NCI-H1092 treated with DMSO at 0.1 percent for 48 hours (cell line): ENCODE measurements around the gene MCTP1.

Experiments
- DNase-seq: peaks from one replicate; lab custom pipeline; 2025; lab: John Stamatoyannopoulos, UW

MCTP1 gene

GRCh38 chr5:95284572-95285408 lies at the start of gene MCTP1:
Gene MCTP1, minus strand, starts transcription at chr5:95285094.
- DNase-seq = peak; percentile 42

GRCh38 chr5:95332158-95332557 lies 47.3 kb upstream of the MCTP1 start:
- DNase-seq = no peak

GRCh38 chr5:95331358-95331757 lies 46.5 kb upstream of the MCTP1 start:
- no peak for DNase-seq

- no peak for DNase-seq
Observed at GRCh38 chr5:95327211-95327610, 42.3 kb upstream of the MCTP1 start.

- no peak for DNase-seq
Observed at GRCh38 chr5:95317687-95318086, 32.8 kb upstream of the MCTP1 start.

DNA sequence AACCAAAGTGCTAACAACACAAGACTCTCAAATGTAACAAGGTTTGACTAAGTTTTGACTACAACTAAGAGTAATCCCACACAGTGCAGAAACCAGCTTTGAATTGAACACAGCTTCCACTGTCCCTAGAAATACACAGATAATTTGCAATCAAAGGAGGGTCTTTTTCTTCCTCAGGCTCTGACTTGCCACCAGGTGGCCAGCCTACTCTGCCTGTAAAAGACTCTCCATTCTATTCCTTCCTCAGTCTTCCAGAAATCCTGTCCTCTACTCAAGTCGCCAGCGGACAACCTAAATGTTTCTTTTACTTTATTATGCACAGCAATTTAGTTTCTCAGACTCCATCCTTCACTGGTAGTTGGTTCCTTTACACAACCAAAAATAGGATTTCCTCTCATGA lies 32.2 kb upstream of the MCTP1 start:
- DNase-seq = no peak

DNA sequence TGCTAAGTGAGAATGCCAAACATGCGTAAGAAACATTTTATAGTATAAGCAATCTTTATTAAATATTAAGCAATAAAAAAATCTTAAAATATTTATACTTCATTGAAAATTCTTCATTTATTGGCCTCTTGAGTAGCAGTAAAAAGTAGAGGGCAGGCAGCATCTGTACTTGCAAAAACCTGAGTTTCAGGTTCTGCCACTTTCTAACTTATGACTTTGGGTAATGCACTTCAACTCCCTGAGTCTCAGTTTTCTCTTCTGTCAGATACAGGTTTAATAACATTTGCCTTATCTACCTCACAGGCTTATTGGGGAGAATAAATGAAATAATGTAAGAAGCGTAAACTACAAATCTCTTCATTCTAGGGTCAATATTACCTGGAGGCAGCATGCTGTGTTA lies 19.8 kb upstream of the MCTP1 start:
- no peak for DNase-seq

DNA sequence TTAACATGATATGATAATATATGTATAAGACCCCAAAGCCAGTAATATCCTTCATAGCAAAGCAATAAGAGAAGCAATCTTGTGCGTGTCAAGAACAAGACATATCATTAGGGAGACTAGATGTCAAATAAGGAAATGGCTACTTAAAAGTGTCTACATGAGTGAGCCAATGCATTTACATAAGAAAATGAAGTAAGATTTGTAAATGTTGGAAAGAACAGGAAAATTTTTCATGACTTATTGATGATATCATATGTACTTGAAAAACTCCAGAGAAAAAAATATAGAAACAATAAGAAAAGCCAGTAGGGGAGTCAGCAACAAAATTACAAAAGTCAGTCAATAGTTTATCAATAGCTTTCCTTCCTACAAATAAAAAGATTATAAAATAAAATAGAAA lies 13.8 kb upstream of the MCTP1 start:
- no peak for DNase-seq

DNA sequence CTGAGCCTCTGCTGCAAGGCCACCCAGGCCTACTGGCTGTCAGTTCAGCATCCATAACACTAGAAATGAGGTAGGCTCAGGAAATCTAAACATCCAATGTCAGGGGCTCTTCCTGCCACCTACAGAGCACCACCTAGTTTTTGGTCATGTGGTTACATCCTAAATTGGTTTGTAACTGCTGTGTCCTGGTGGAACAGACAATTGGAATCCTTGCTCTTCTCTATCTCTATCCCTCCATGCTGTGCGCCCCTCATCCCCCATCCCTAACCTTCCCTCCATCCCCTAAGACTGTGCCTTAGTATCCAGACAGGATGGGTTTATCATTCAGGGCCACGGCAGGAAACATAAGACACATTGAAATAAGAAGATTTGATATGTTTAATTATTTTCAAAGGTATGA lies 11.4 kb upstream of the MCTP1 start:
- no peak for DNase-seq

GRCh38 chr5:95285409-95285755 lies 488 bp upstream of the MCTP1 start:
- DNase-seq = peak; percentile 23

GRCh38 chr5:95283761-95284571 lies 928 bp downstream of the MCTP1 start:
- peak; percentile 40 for DNase-seq

DNA sequence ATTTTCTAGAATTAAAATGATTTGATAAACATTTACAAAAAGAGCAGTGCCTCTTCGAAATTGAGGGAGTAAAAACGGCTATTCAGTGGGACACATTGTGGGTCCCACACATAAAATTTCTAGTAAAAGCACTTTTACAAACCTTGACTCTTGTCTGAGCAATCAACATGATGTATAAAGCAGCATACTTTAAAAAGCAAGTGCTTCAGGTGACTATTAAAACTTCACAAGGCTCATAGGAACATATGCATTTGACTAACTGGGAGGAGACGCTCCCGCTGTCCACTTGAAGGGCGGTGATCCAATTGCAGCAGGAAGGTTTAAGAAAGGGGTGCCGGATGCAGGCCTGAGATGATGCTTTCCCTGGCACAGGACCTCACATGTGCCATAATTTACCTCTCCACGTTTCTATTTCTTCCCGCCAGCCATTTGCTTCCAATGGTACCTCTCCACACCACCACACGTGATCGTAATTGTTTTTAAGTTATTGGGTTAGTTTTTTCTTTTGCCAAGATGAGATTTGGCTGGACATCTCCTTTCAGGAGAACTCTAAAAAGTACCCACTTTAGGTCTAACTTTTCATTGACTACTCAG lies 1.8 kb downstream of the MCTP1 start:
- no peak for DNase-seq

DNA sequence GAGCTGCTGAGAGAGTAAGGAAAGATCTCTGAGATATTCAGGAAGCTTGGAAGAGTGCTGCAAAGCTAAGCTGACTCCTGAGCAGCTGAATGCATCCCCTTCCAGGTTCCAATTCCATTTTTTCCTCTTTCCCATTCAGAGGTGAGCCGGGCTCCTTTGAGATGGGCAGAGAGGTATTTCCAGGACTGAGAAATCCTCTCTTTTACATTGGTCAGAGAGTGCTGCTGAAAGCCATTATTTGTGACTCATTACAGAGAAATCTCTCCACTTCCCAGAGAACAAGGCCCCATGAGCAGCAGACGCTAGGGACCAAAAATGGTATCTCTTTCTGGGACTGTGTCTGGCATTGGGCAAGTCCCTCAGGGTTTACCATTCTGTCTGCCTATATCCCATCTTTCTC lies 3.7 kb downstream of the MCTP1 start:
- no peak for DNase-seq

- DNase-seq = no peak
Observed at GRCh38 chr5:95280401-95281095, 4.3 kb downstream of the MCTP1 start.

DNA sequence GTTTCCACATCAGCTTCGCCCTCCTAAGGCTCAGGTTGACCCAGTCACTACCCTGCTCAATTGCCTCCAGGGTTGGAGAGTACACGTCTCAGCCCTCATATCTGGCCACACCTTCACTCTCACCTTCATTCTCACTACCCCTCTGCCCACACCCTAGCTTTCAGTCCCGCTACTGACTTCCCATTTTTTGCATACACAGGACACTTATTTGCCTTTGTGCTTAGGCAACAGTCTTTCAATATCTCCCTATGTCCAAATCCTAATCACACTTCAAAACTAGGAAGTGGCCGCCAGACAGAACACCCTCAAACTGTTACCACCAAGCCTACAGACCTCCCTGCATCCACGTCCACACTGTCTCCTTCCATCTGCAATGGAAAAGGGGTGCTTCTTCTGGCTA lies 10.9 kb downstream of the MCTP1 start:
- DNase-seq = no peak

GRCh38 chr5:95272316-95272929 lies 12.5 kb downstream of the MCTP1 start:
- DNase-seq = no peak

DNA sequence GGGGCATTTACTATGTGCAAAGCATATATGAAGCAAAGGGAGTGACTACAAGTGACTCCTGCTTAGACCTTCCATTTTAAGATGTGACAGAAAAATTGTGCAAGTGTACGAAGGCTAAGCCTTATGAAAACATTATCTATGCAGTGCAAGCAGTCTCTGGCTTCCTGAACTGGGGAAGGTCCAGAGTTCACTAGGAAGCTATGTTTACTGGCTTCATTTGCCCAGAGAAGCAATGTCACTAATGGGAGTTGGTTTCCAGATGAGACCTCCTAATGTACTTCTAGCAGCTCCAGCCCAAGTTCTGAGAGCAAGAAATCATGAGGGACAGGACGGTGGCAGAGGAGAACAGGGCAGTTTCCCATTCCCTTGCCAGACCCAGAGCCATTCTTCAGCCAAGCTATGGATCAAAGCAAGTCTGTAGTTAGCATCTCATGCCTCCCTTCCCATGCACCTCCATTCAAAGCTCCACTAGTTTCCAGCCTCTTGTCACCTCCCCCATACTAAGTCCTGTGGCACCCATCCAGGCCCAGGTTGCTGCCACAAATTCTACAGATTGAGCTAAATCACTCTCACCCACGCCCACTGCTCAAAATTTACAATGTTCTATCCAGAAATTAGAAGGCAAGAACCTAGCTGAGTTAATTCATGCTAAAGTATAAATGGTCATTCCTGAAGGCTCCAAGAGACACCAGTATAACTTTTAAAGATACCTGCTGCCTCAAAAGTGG lies 21.8 kb downstream of the MCTP1 start:
- DNase-seq = no peak

- DNase-seq = peak; percentile 6
Observed at GRCh38 chr5:95261437-95262175, 23.3 kb downstream of the MCTP1 start.

DNA sequence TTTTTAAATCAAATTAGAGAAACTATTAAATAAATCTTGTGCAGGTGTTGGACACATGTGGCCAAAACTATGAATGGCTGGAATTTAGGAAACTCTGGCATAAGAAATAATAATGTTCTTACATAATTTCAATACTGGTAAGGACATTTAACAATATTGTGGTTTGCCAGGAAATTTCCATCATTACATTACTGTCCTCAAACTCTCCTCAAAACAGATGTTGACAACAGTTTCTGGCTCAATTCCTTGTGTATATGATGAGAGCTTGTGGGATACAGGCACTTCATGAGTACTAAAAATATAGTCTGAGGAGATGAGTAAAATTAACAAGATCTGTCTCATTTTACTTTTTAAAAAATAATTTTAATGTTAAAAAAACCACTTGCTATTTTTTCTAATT lies 27.9 kb downstream of the MCTP1 start:
- no peak for DNase-seq

- no peak for DNase-seq
Observed at GRCh38 chr5:95256446-95256845, 28.4 kb downstream of the MCTP1 start.

DNA sequence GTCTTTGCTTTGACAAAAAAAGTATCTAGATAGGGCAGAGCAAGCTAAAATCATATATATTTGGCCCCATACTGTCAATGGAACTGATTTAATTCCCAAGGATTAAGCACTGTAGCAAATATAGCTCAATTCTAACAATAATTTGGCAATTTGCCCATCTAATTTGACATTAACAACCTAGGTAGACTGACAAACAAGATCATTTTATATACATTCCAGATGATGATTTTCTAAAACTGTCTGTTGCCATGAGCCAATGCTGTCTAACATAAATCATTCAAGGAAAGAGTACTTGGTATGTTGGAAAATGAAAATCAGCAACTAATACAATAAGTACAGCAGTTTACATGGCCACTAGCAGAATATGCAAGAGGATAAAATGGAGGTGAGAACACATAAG lies 32.1 kb downstream of the MCTP1 start:
- DNase-seq = no peak
